ENCODE data around the gene SPATS1. TPM values are rescaled to one million over a fixed set of nuclear protein-coding genes. Genes with fewer than 3 reads are reported as not detected.

The SPATS1 gene
- total RNA-seq, 4 donors from 2014 or later: not detected

DNA sequence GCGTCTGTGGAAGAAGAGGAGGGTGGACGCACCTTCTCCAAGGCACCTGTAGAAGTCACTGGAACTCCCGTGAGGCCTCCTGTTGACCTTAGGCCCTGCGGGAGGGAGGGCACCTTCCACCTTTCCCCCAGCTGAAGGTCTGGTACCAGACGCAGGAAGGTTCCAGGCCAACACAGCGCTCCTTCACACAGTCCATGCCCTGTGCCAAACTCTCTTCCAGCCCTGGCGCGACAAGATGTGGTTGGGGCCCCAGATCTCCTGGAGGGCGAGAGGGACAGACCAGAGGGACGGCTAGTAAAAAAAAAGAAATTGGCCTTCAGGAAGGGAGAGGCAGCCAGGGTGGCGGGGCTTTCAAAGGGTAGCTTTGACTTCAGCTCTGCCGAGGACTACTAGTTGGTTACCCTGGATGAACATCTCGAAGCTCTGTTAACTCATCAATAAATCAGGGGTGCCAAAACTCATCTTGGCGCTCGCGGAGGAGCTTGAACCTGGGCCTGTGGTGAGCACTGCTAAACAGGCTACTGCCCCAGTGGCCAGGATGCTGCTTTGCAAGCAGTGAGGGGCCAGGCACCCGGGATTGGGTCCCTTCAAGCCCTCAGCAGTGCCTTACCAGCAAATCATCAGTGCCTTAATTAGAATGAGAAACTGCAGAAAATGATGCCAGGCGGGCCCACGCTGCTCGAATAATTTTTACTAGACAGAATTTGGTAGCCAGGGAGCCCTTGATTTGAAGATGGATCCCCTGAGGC lies 44.2 kb upstream of the SPATS1 start:
- no peak overlapping the region for H3K27ac ChIP-seq
- TF ChIP-seq, protein P1, sequence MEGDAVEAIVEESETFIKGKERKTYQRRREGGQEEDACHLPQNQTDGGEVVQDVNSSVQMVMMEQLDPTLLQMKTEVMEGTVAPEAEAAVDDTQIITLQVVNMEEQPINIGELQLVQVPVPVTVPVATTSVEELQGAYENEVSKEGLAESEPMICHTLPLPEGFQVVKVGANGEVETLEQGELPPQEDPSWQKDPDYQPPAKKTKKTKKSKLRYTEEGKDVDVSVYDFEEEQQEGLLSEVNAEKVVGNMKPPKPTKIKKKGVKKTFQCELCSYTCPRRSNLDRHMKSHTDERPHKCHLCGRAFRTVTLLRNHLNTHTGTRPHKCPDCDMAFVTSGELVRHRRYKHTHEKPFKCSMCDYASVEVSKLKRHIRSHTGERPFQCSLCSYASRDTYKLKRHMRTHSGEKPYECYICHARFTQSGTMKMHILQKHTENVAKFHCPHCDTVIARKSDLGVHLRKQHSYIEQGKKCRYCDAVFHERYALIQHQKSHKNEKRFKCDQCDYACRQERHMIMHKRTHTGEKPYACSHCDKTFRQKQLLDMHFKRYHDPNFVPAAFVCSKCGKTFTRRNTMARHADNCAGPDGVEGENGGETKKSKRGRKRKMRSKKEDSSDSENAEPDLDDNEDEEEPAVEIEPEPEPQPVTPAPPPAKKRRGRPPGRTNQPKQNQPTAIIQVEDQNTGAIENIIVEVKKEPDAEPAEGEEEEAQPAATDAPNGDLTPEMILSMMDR (IDR thresholded peaks at IDR 0.05): no peak
- TF ChIP-seq POLR2A (IDR thresholded peaks at IDR 0.05): no peak
- H3K27me3 ChIP-seq: peaks cover 0 to 54% (median 6%) of the 10 kb centered on the region in 4 donors
- peak overlapping the region in 2 of 4 donors; percentile 49 to 67 for H3K4me3 ChIP-seq
- 29 to 60% methylated on average over 15 to 16 of the region's 20 CpGs for WGBS, 2 donors
- peaks cover 7 to 16% (median 11%) of the 10 kb centered on the region in 3 donors for H3K4me1 ChIP-seq
- no peak for DNase-seq
- peaks cover 13 to 33% (median 24%) of the 10 kb centered on the region in 3 donors for H3K36me3 ChIP-seq
- H3K9me3 ChIP-seq: no peaks in the 10 kb centered on the region
- intact Hi-C loops (cut with DNase I): no loop called here

DNA sequence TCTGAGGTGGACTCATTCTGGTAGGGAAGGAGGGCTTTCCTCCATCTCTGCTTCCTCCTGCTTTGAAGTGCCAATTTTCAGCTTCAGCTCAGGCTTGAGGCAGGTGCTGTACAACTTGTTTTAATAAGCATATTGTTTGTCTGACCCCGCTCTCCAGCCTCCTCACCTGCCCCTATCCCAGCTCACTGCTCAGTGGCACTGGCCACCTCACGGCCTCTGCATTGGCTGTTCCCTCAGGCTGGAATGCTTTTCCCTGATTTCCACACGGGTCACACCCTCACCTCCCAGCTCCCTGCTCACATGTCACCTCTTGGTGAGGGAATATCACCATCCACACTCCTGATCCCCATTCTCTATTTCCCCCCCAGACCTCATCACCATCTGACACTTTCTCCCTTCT lies 43.6 kb upstream of the SPATS1 start:
- intact Hi-C loops (cut with DNase I): no loop called here
- H3K9me3 ChIP-seq: no peaks in the 10 kb centered on the region
- no peak for TF ChIP-seq POLR2A (IDR thresholded peaks at IDR 0.05)
- TF ChIP-seq, protein P1 (IDR thresholded peaks at IDR 0.05): no peak
- no peak overlapping the region for H3K27ac ChIP-seq
- no peak overlapping the region for H3K4me3 ChIP-seq
- H3K4me1 ChIP-seq: peaks cover 7 to 16% (median 11%) of the 10 kb centered on the region in 3 donors
- no peak for DNase-seq
- peaks cover 17 to 39% (median 29%) of the 10 kb centered on the region in 3 donors for H3K36me3 ChIP-seq
- WGBS, 2 donors: 61 to 91% methylated on average over 3 of the region's 3 CpGs
- peaks cover 0 to 47% (median 6%) of the 10 kb centered on the region in 4 donors for H3K27me3 ChIP-seq

DNA sequence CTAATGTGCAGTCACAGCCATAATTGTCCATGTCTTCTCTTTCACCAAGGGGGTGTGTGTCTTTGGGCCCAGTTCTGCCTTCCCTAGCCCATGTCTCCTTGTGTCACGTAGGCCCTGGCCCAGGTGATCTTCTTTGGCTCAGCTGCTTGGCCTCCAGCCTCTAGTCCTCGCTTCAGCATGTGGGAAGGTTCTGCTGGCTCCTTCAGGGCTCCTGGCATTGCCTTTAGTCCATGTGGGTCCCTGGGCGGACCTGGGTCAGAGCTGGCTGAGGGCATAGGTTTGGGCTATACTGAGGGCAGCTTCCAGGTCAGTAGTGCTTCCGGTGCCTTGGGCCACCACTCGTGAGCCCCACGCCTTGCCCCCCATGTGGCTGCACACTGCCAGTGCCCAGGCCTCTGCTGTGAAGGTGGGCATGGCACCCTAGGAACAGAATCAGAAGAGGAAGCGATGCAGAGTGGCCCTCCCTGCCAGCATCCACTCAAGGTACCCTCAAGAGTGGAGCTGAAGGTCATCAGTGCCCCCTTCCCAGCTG lies 42.1 kb upstream of the SPATS1 start:
- Histone ChIP-seq H3K36me3 (peaks cover 26 to 54% (median 41%) of the 10 kb centered on the region in 3 donors), H3K4me3 (no peak overlapping the region), H3K27me3 (peaks cover 0 to 32% (median 3%) of the 10 kb centered on the region in 4 donors), H3K4me1 (peaks cover 7 to 16% (median 11%) of the 10 kb centered on the region in 3 donors), H3K27ac (no peak overlapping the region), H3K9me3 (no peaks in the 10 kb centered on the region)
- 81 to 100% methylated on average over 1 to 3 of the region's 7 CpGs for WGBS, 2 donors
- TF ChIP-seq, protein P1 (IDR thresholded peaks at IDR 0.05): no peak
- no peak for TF ChIP-seq POLR2A (IDR thresholded peaks at IDR 0.05)
- intact Hi-C loops (cut with DNase I): no loop called here
- DNase-seq: no peak

DNA sequence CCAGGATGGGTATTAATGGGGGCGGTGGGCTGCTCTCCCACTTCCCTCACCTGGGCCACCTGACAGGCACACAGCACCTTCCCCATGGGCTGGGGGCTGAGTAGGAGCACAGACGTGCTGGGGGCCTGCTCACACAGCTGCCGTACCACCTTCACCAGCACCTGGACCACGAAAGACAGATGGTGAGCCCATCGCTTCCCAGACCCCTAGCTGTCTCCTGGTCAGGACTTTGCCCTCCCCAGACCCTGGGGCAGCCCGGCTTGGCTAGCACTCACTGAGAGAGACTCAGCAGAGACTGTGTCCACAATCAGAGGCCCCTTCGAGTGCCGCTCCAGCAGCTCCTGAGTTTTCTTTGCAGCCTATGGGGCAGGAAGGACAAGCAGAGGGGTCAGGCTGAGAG lies 41.3 kb upstream of the SPATS1 start:
- Histone ChIP-seq H3K9me3 (no peaks in the 10 kb centered on the region), H3K4me1 (peaks cover 7 to 16% (median 11%) of the 10 kb centered on the region in 3 donors), H3K36me3 (peaks cover 31 to 62% (median 46%) of the 10 kb centered on the region in 3 donors), H3K27me3 (peaks cover 0 to 25% (median 3%) of the 10 kb centered on the region in 4 donors), H3K4me3 (no peak overlapping the region), H3K27ac (no peak overlapping the region)
- DNase-seq: no peak
- TF ChIP-seq POLR2A (IDR thresholded peaks at IDR 0.05): no peak
- TF ChIP-seq, protein P1 (IDR thresholded peaks at IDR 0.05): no peak
- intact Hi-C loops (cut with DNase I): no loop called here
- WGBS, 2 donors: 81 to 91% methylated on average over 4 to 6 of the region's 8 CpGs

All from esophagus squamous epithelium (tissue), 5 donors.